ENCODE results near the gene KRTAP4-11.
"Not testable (repeated sequence)": the region's sequence is repeated elsewhere in the genome, so short reads cannot be mapped to it uniquely, and the experiment has no call there.

KRTAP4-11 gene

DNA sequence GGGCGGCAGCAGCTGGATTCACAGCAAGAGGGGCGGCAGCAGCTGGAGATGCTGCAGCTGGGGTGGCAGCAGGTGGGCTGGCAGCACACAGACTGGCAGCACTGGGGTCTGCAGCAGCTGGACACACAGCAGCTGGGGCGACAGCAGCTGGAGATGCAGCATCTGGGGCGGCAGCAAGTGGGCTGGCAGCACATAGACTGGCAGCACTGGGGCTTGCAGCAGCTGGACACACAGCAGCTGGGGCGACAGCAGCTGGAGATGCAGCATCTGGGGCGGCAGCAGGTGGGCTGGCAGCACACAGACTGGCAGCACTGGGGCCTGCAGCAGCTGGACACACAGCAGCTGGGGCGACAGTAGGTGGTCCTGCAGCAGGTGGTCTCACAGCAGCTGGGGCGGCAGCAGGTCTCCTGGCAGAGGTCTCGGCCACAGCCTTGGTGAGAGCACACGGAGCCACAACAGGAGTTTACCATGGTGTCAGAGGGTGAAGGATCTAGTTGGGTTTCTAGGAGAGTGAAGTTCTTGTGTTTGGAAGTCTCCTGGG lies at the start of gene KRTAP4-11:
Gene KRTAP4-11, minus strand, starts transcription at position 528 of the 541 bp plus-strand sequence. Its CDS starts 58 bp downstream, at position 470.
- peak; percentile 2 for DNase-seq

DNA sequence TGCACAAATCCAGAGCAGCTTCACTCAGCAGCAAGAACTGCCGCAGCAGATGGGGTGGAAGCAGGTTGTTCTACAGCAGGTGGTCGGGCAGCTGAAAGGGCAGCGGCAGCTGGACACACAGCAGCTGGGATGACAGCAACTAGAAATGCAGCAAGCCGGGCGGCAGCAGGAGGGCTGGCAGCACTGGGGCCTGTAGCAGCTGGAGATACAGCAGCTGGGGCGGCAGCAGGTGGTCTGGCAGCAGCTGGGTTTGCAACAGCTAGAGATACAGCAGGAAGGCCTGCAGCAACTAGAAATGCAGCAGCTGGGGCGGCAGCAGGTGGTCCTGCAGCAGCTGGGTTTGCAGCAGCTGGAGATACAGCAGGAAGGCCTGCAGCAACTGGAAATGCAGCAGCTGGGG lies 49.4 kb upstream of the KRTAP4-11 start:
- no peak for DNase-seq

DNA sequence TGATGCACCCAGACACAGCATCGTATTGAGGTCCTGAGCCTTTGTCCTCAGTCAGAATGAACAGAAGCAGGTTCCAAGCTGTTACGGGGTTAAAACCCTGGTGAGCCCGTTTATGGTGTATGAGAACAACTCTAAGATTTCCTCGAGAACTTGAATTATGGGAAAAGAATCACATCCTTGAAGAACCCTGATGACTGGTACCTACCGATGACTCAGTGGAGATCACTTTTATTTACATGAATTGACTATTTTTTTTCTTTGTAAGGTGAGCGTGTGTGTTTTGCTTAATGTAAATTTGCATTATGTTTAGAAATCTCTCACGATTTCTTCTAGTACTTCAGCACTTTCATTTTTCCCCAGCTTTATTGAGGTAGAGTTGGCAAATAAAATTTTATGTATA lies 45.7 kb upstream of the KRTAP4-11 start:
- DNase-seq: no peak

DNA sequence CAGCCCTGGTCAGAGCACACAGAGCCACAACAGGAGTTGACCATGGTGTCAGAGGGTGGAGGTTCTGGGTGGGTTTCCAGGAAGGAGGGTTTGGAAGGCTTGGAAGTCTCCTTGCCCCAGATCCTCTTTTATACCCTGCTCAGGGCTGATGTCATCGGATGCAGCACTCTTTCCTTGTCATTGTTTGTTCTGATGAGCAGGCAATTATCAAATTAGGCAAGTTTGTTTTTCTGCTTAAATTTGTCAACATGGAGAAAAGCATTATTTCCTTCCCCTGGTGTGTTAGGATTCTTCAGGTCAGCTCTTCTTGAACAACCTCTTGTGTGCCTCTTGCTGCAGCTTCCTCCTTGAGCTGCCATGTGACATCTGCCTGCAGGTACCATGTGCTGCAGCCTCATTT lies 42.5 kb upstream of the KRTAP4-11 start, which contains the start of gene KRTAP4-4:
Gene KRTAP4-4, minus strand, starts transcription at position 101 of the 400 bp plus-strand sequence. Its CDS starts 57 bp downstream, at position 44.
- no peak for DNase-seq

DNA sequence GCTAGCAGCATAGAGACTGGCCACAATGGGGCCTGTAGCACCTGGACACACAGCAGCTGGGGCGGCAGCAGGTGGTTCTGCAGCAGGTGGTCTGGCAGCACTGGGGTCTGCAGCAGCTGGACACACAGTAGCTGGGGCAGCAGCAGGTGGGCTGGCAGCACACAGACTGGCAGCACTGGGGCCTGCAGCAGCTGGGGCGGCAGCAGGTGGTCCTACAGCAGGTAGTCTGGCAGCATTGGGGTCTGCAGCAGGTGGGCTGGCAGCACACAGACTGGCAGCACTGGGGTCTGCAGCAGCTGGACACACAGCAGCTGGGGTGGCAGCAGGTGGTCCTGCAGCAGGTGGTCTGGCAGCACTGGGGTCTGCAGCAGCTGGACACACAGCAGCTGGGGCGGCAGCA lies 42.0 kb upstream of the KRTAP4-11 start:
- not testable (repeated sequence) for DNase-seq

DNA sequence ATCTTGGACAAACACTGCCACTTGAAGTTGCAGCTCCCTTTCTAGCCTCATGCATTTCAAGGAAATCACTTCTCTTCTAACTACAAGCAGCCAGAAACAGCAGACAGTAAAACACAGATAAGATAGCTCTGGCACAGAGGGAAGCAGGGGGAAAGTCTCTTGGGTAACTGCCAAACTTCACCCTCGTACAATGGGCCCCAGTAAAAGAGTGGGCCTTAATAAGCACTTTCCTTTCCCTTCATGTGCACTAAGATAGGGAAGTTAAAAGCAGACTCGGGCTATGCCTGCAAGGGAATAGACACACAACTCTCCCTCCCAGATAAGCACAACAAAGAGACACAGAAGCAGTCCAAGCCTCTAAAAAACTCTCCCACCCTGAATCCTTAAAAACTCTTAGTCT lies 35.7 kb upstream of the KRTAP4-11 start:
- DNase-seq: no peak

DNA sequence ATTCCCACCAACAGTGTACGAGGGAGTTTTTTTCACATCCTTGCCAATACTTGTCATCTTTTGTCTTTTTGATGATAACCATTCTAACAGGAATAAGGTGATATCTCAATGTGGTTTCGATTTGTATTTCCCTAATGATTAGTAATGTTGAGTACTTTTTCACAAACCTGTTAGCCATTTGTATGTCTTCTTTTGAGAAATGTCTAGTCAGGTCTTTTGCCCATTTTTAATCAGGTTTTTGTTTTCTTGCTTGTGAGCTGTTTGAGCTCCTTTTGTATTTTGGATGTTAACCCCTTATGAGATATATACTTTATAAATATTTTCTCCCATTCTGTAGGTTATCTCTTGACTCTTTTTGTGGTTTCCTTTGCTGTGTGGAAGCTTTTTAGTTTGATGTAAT lies 33.4 kb upstream of the KRTAP4-11 start:
- DNase-seq: no peak

DNA sequence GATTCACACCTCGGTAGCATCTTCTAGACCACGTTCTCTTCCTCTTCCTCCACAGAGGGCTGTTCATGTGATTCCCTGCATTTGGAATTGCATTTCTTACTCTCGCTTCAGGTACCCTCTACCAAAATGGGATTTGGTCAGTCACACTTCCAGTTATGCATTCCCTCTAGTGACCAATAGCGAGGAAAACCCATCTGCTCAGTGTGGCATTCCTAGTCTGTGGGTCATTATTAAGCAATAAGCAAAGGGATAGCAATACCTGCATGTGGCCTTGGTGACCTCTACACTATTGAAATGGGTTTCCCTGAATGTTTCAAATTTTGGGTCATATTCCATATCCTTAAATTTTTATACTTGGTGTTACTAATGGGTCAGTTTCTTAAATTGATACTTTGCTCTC lies 31.9 kb upstream of the KRTAP4-11 start:
- DNase-seq: no peak

DNA sequence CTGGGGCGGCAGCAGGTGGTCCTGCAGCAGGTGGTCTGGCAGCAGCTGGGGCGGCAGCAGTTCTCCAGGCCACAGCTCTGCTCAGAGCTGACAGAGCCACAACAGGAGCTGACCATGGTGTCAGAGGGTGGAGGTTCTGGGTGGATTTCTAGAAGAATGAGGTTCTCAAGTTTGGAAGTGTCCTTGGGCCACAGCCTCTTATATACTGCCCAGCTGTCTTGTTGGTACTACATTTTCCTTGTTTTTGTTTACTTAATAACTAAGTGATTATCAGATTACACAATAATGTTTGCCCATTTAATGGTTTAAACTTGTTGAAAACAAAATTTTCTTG lies 31.4 kb upstream of the KRTAP4-11 start, which contains the start of gene KRTAP4-5:
Gene KRTAP4-5, minus strand, starts transcription at position 174 of the 334 bp plus-strand sequence. Its CDS starts 58 bp downstream, at position 116.
- no peak for DNase-seq

DNA sequence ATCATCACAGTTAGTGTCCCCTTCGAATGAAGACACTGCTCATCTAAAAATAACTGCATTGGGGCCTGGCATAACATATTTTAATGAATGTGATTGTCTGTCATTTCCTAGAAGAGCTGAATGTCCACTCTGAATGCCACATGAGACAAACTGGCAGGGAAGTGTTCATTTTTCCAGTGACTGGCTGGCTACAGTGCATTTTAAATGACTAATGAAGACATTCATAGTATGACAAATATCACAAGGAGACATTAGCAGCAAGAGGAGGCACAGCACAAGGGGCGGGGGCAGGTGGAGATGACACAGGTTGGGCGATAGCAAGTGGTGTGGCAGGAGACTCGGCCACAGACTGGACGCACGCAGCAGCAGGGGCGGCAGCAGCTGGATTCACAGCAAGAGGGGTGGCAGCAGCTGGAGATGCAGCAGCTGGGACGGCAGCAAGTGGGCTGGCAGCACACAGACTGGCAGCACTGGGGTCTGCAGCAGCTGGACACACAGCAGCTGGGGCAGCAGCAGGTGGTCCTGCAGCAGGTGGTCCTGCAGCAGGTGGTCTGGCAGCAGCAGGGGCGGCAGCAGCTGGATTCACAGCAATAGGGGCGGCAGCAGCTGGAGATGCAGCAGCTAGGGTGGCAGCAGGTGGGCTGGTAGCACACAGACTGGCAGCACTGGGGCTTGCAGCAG lies 30.9 kb upstream of the KRTAP4-11 start:
- DNase-seq: not testable (repeated sequence)

DNA sequence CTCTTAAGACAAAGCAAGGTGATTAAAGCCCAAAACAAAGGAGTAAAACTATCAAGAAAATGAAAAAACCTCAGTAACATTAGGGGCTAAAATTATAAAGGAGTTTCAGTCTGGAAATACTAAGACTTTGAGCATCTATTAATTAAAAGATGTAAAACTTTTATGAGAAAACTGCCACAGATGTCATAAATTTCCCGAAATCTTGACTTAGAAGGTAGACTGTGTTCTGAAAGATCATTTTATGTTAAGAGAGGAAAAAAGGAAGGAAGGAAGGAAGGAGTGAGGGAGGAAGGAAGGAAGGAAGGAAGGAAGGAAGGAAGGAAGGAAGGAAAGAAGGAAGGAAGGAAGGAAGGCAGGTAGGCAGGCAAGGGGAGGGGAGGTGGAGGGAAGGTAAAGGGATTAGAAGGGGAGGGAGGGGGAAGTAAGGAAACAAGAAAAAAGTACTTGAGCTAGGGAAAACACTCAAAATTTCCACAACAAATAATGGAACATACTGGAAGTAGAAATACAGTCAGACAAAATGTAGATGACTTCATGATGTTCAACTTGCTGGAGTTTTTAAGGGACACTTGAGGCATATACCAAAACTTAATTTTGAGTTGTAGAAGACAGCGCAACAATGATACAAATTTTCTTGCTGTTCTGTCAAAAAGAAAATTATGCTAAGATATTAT lies 29.5 kb upstream of the KRTAP4-11 start:
- no peak for DNase-seq

DNA sequence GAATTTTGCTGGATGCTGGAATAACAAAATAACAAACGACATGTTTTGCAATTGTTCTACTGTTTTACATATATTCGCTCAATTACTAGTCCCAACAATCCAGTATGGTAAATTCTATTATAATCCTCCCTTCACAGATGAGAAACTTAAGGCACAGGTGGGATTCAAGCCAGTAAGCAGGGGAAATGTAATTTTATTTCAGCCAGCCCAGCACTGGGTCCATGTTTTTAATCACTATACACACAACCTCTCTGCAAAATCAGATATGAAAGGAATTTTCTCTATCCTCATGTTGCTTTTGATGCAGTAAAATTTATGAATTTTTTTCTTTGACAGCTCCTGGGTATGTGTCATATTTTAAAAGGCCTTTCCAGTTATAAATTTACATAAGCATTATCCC lies 27.1 kb upstream of the KRTAP4-11 start:
- DNase-seq: no peak

DNA sequence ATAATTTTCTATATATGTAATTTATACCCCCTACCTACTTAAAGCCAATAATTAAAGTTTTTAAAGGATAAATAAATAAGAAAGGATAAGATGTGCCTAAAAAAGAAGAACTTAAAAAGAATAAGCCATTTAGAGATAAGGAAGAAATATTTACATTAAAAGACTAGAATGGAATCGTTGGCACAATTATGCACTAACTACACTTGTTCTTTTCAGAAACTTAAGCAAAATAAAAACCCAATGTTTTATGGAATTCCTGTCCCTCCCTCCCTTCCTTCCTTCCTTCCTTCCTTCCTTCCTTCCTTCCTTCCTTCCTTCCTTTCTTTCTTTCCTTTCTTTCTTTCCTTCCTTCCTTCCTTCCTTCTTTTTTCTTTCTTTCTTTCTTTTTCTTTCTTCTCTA lies 26.7 kb upstream of the KRTAP4-11 start:
- no peak for DNase-seq

DNA sequence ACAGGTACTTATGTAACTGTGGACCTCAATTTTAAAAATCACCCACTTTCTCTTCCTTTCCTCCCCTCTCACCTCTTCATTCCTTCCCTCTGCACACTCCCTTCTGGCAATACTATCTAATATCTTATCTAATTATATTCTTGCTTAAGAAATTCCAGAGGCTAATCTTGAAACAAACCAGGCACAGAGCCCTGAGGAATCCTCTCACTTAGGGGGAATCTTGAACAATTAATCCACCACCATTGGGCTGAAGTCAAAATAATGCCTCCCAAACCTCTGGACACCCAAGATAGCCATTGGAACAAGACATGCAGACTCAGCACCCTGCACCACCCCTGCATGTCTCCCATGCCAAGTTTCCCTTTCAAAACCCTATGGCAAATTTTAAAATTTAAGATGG lies 23.2 kb upstream of the KRTAP4-11 start:
- DNase-seq: no peak

DNA sequence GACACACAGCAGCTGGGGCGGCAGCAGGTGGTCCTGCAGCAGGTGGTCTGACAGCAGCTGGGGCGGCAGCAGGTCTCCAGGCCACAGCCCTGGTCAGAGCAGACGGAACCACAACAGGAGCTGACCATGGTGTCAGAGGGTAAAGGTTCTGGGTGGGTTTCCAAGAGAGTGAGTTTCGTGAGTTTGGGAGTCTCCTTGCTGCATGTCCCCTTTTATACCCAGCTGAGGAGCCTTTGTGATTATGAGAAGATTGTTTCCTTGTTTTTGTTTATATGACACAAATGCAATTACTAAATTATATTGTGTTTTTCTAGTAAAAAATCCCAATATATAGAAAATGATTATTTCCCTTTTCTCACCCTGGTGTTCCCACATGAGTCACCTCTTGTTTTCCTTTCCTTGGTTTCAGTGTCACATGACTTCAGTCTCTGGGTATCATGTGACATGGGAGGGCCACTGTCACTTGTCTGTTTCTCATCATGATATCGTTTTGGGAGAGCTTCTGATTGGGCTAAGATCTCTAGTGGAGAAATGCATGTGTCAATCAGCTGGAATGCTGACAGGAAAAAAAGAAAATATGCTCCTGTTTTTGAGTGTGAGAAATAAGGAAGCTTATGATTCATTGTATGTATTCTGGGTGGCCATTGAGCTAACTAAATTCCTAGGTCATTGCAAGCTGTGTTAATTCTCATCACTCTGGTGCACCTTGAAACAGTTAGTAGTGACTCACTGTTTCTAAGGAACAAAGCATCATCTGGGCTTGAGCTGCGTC lies 22.4 kb upstream of the KRTAP4-11 start, which contains the start of gene KRTAP4-6:
Gene KRTAP4-6, minus strand, starts transcription at position 185 of the 772 bp plus-strand sequence. Its CDS starts 57 bp downstream, at position 128.
- DNase-seq: no peak

DNA sequence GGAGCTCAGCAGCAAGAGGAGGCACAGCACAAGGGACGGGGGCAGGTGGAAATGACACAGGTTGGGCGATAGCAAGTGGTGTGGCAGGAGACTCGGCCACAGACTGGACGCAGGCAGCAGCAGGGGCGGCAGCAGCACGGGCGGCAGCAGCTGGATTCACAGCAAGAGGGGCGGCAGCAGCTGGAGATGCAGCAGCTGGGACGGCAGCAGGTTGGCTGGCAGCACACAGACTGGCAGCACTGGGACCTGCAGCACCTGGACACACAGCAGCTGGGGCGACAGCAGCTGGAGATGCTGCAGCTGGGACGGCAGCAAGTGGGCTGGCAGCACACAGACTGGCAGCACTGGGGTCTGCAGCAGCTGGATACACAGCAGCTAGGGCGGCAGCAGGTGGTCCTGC lies 21.7 kb upstream of the KRTAP4-11 start:
- not testable (repeated sequence) for DNase-seq

DNA sequence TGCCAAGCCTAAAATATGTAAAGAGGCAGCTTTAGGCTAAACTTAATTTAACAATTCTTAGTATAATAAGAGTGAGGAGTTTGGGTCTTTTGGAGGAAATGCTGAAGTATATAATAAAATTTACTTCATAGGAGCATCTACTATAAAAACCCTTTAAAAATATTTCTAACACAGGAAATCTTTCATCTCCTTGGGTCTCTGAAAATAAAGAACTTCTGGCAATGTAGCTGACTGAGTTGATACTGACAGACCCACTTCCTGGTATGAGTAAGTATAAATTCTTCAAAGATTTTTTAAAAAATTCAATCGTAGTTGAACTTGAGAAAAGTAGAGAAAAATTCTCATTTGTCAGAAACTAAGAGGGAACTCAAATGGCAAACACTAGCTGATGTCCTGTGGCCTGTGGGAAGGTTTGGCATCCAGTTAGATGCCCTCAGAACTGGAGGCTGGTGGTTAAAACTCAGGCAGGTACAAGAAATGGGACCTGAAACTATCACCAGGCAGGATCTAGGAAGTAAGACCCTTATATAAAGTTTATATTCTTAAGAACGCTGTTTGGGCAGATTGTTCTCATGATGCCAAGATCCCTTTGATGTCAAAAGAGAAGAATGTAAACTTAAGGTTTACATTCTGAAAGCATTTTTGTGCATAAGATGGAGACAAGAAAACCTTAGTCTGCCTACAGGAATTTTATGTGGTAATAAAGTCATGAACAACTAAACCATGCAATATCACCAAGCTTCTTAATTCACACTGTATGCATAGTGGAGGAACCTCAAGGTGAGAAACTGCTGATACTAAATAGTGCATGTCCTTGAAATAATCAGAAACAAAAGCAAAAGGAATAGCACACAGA lies 15.9 kb upstream of the KRTAP4-11 start:
- DNase-seq: no peak

DNA sequence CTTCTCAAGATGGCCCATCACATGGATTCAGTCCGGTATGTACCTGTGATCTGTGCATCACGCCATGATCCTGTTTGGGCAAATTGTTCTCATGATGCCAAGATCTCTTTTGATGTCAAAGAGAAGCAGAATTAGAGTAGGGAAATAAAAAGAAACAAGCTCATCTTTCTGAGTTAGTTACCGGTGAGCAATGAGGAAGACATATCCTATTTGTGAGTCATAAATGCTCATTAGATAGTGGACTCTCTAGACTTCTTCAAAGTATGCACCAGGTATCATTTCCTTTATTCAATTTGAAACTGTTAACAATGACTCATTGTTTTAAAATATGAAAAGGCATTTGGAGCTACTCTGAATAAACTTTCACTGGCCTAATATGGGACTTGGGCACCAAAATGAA lies 13.8 kb upstream of the KRTAP4-11 start:
- DNase-seq: no peak

DNA sequence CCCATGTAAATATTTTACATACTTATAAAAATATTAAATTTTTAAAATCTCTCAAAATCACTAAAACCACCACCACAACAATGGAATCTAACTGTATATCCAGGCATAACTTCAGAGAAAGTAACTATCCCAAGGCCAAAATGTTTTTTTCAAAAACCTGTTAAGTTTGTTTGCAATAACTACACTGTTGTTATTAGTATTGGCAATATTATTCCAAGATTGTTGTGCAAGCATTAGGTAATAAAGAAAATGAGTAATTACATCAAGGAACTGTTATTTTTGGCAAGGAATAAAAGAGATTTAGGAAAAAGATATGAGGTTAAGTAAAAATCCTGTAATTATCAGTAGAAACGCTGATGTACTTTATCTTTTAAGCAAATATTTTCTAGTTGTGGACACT lies 9.2 kb upstream of the KRTAP4-11 start:
- DNase-seq: no peak

DNA sequence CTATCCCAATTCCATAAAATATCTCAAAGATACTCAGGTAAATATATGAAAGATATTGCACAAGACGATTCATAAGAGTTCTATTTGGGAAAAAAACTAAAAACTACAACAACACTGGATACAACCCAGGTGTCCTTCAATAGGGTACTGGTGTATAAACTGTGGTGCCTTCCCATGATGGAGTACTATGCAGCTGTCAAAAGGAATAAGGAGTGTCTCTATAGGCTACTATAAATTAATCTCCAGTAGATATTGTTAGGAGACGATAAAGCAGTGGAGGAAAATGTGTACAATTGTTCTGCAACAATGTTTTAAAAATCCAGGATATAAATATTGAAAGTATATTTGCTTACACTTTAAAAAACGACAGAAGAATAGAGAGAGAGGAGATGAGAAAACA lies 8.2 kb upstream of the KRTAP4-11 start:
- DNase-seq: no peak

DNA sequence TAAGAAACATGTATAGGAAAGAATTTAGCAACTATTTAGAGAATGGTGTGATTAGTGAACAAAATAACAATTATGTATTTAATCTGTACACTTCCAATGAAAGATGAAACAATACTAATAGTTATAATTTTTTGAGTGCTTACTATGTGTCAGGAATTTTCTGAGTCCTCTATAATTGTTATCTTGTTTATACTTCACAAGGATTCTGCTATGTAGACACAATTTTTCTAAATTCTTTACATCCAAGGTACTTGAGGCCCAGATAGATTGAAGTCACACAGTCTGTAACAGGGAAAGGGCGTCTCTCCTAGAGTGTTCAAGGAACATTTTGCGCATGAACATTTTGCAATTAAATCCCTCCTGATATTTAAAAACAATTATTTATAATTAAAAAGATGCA lies 6.9 kb upstream of the KRTAP4-11 start:
- no peak for DNase-seq

DNA sequence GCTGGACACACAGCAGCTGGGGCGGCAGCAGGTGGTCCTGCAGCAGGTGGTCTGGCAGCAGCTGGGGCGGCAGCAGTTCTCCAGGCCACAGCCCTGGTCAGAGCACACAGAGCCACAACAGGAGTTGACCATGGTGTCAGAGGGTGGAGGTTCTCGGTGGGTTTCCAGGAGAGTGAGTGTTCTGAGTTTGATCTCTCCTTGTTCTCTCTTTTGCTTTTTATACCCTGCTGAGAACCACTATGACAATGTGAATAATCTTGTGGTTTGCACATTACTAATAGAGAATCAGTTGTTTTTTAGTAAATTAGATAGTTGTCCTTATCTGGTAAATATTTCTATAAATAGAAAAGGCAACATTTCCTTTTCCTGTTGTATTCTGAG lies 5.8 kb upstream of the KRTAP4-11 start, which contains the start of gene KRTAP4-12:
Gene KRTAP4-12, minus strand, starts transcription at position 192 of the 381 bp plus-strand sequence. Its CDS starts 60 bp downstream, at position 132.
- DNase-seq: not testable (repeated sequence)

Measured in NCI-H146 (cell line).